Activated CD4-positive, alpha-beta T cell treated with anti-CD3 and anti-CD28 coated beads for 24 hours (primary cell): Measurements from ENCODE around the gene SURF2.
"Not testable (repeated sequence)": the region's sequence is repeated elsewhere in the genome, so short reads cannot be mapped to it uniquely, and the experiment has no call there.

Experiments used
- DNase-seq, 2 donors: peaks; one replicate each; pipeline ENCODE4 v3.0.0-alpha.2; 2020; ENCODE audit warnings: low read depth in 2 of 2

SURF2 gene

DNA sequence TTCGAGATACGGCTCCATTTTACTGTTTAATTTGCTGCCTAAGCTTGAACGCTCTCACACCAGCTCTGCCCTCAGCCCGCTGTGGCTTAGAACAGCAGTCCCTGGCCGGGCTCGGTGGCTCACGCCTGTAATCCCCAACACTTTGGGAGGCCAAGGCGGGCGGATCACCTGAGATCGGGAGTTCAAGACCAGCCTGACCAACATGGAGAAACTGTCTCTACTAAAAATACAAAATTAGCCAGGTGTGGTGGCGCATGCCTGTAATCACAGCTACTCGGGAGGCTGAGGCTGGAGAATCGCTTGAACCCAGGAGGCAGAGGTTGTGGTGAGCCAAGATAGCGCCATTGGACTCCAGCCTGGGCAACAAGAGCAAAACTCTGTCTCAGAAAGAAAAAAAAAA is 20.9 kb downstream of the SURF2 start:
- not testable (repeated sequence) for DNase-seq

DNA sequence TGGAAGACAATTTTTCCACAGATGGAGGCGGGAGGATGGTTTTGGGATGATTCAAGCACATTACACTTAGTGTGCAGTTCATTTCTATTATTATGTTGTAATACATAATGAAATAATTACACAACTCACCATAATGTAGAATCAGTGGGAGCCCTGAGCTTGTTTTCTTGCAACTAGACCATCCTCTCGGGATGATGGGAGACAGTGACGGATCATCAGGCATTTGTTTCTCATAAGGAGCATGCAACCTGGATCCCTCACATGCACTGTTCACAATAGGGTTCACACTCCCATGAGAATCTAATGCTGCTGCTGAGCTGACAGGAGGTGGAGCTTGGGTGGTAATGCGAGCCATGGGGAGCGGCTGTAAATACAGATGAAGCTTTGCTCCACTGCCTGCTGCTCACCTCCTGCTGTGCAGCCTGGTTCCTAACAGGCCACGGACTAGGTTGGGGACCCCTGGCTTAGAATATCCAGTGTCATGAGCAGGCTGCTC is 21.4 kb downstream of the SURF2 start:
- DNase-seq: no peak

DNA sequence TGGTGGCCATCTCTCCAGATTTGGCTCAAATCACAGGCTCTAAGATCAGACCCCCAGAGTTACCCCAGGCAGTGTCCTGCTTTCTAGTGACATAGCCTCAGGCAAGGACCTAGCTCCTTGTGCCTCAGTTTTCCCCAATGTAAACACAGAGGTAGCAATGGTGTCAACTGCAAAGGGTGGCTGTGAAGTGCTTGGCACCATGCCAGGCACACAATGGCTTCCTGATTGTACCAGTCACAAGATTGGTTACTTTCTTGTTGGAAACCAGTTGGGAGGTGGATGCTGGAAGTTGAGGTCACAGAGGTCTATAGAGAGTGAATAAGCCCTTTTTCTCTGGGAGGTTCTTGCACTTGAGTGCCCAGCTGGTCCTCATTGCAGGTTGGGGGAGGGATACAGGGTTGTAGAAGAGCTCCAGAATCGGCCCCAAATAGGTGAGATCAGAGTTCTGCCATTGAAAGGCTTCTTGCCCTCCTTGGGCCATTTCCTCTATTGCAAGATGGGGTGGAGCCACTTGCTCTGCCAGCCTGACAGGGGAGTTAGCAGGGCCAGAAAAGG is 22.1 kb downstream of the SURF2 start:
- DNase-seq: no peak

DNA sequence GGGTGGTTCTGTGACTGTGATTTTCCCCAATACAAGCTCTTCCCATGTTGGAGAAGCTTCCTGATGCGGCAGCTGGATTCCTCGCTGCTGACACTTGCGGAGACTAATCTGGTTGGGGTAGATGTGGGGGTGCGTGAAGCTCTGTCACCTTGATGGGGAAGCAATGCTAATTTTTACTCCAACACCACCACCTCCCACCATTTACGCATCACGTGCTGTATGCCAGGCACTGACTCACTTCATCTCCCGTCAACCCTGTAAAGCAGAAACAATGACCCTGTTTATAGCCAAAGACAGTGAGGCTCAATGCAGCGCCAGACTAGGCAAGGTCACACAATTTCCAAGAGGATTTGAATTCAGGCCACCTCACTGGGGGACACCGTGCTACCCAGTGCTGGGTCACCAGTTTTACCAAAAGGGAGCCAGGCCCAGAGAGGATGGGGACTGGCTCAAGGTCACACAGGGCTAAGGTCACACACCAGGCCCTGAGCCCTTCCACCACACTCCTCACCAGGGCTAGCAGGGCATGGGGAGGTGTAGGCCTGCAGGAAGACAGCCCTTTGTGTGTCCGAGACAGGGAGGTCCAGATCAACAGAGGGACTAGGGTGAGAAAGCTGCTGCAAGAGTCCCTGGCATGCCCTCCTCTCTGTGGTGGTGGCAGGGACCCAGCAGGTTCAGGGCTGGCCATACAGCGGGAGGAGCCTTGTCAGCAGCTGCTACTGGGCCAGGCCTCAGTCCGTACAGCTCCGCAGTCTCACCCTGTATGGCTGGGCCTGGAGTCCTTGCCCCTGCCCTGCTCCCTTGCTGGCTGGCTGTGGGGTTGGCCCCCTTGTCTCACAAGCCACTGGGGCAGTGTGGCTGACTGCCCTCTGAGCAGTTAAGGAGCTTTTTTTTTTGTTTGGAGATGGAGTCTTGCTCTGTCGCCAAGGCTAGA is 23.1 kb downstream of the SURF2 start:
- DNase-seq: no peak

DNA sequence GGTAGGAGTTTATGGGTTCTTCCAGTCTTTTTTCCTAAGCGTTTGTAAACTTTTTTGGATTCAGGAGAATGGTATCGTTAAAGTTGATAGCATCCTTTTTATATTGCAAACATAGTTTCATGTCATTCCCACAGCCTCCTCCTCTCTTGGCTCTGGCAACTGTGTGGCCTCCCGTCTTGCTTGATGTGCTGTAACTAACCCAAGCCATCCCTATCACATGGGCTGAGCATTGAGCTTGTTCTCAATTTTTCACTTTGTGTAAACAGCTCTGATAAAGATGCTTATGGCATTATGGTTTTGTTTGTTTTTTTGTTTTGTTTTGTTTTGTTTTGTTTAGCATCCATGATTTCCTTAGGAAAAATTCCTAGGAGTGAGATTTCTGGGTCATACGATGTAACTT is 24.4 kb downstream of the SURF2 start:
- no peak for DNase-seq

DNA sequence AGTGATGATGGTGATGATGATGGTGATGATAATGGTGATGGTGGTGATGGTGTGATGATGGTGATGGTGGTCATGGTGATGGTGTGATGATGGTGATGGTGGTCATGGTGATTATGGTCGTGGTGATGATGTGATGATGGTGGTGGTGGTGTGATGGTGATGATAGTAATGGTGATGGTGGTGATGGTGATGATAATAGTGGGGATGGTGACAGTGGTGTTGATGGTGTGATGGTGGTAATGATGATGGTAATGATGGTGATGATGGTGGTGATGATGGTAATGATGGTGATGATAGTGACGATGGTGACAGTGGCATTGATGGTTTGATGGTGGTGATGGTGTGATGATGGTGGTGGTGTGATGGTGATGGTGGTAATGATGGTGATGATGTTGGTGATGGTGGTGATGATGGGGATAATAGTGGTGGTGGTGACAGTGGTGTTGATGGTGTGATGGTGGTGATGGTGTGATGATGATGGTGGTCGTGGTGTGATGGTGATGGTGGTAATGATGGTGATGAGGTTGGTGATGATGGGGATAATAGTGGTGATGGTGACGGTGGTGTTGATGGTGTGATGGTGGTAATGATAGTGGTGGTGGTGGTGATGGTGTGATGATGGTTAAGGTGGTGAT is 26.3 kb downstream of the SURF2 start:
- no peak for DNase-seq

DNA sequence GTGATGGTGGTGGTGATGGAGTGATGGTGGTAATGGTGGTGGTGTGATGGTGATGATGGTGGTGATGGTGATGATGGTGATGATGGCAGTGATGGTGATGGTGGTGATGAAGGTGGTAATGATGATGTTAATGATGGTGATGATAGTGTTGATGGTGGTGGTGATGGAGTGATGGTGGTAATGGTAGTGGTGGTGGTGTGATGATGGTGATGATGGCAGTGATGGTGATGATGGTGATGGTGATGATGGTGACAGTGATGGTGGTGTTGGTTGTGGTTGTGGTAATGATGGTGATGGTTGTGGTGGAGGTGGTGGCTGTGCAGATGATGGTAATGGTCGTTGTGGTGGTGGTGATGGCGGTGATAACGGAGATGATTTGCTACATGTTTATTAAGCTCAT is 27.1 kb downstream of the SURF2 start:
- DNase-seq: no peak

DNA sequence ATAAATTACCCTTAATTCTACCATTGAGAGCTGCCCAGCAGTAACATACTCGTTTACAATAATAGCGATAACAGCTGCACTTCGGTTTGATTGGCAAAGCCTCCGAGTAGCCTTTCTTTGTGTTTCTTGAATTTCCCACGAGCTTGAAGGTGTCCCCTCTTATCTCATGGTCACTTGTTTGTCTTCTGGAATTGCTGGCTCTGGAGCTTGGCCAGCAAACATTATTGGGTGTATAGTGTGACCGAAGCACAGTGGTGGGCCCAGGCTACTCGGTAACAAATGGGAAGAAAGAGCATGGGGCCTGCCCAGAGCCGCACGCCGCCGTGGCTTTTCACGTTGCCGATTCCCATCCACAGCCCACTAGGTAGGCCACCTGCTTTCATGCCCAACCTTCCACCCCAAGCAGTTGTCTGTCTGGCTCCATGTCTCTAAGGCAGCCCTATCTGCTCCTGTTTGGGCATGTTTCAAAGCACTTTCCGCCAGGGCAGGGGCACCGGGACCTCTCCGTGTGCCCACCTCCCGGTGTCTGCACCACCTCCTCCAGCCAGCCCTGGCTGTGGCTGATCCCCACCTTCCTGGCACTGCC is 28.5 kb downstream of the SURF2 start:
- no peak for DNase-seq

DNA sequence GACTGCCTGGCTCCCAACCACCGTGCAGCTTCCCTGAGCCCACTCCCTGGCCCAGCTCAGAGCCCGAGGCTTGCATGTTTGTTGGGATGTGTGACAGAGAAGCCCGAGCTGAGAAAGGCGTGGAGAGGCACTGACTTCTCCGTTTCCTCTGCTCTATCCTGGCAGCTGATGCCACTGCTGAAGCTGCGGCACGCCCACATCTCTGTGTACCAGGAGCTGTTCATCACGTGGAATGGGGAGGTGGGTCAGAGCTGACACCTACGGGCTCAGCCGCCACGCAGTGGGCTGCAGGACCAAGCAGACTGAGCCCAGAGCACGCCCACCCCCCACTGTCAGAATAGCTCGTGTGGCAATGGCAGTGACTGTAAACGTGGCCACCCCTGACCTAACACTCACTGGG is 29.1 kb downstream of the SURF2 start:
- DNase-seq: no peak

DNA sequence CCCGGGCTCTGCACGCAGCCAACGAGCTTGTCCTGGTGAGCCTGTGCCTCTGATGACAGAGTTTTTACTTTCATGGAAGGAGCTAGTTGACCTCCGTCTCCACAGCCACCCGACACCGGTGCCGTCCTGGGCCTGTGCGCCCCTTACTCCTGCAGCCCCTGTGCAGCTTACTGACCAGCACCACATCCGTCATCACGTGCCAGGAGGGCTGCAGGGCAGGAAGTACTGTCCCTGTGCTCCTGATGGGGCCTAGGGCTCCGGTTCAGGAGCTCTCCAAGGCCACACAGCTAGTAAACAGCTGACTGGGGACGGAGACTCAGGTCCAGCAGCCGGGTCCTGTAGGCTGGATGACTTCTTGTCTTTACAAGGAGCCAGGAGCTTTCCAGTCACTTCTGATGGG is 30.0 kb downstream of the SURF2 start:
- no peak for DNase-seq

DNA sequence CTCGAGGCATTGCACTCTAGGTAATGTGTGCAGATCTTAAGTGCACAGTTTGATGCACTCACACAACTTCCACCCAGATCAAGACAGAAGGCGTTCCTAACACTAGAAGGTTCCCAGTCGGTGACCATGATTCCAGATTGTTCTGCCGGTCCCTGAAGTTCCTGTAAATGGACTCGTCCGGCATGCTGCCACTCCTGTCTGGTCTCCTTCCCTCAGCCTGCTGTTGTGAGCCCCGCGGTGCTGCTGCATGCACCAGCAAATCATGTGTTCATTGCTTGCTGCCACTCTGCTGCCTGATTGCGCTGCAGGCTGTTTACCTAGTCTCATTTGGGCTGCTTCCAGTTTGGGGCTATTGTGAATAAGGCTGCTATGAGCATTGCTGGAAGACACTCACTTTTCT is 31.3 kb downstream of the SURF2 start:
- no peak for DNase-seq

DNA sequence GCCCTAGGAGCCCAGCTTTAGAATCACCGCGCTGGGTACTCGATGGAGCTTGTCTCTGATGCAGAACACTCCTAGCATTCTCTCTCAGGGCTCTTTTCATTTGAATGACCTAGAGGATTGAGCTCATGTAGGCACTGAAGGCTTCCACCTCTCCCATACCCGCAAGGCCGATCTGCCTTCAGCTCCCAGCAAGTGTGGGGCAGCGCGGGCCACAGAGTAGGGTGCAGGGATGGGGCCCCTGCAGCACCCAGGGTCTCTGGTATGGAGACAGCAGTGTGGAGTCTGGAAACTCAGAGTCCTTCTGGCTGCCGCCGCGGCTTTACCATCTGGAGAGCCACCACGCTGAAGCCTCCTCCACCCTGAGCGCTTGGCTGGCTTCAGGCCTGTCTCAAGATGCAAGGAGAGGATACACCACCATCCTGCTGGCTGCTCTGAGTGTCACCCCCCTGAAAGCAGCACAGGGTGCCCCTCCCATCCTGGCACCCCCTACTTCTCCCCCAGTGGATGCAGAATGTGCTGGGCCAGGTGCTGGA is 32.7 kb downstream of the SURF2 start:
- DNase-seq: no peak

DNA sequence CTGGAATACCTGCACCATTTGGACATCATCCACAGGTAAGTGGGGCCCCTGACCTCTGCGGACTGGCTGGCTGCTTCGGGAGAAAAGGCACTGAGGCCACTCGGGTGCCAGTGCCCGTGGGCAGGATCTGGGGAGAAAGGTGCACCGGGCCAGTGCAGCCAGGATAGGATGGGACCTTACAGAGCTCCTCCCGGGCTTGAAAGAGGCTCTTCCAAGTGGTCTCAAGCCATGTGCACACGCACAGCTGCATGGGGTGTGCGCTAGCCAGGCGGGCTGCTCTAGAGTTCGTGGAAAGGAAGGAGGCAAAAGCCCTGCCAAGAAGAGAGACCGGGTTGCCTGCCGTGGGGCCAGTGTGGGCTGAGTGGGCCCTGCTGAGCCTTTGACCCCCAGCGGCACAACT is 33.2 kb downstream of the SURF2 start:
- no peak for DNase-seq

DNA sequence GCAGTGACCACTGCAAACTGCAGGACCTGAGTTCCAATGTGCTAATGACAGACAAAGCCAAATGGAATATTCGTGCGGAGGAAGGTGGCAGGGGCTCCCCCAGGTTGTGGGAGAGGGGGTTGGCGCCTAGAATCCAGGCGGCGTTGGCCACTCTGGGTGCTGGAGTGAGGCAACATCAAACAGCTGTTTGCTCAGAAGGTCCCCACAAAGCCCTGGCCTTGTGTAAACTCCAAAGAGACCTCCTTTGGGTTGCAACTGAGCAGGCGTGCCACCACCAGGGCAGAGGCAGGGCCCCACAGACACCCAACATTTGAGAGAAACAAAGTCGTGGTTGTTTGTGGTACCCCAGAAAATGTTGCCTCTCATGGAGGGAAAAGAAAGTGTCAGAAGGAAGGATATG is 34.4 kb downstream of the SURF2 start:
- DNase-seq: no peak

DNA sequence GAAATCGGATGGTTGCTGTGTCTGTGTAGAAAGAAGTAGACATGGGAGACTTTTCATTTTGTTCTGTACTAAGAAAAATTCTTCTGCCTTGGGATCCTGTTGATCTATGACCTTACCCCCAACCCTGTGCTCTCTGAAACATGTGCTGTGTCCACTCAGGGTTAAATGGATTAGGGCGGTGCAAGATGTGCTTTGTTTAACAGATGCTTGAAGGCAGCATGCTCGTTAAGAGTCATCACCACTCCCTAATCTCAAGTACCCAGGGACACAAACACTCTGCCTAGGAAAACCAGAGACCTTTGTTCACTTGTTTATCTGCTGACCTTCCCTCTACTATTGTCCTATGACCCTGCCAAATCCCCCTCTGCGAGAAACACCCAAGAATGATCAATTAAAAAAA is 35.1 kb downstream of the SURF2 start:
- DNase-seq: not testable (repeated sequence)

DNA sequence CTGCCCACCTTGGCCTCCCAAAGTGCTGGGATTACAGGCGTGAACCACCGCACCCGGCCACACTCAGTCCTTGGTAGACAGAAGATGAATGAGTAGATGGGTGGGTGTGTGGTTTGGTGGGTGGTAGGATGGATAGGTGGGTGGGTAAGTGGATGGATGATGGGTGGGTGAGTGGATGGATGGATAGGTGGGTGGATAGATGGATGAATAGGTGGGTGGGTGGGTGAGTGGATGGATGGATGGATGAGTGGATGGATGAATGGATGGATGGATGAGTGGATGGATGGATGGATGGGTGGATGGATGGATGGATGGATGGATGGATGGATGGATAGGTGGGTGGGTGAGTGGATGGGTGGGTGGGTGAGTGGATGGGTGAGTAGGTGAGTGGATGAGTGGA is 36.0 kb downstream of the SURF2 start:
- DNase-seq: not testable (repeated sequence)

DNA sequence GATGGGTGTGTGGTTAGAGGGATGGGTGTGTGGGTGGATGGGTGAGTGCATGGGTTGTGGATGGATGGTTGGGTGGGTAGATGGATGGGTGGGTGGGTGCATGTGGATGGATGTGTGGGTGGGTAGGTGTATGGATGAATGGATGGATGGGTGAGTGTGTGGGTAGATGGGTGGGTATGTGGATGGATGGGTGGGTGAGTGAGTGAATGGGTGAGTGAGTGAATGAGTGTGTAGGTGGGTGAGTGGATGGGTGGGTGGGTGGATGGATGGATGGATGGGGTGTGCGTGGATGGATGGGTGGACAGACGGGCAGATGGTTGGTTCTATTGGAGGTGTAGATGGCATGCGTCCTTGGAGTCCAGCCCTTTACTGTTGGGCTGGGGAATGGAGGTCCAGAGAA is 37.0 kb downstream of the SURF2 start:
- no peak for DNase-seq

DNA sequence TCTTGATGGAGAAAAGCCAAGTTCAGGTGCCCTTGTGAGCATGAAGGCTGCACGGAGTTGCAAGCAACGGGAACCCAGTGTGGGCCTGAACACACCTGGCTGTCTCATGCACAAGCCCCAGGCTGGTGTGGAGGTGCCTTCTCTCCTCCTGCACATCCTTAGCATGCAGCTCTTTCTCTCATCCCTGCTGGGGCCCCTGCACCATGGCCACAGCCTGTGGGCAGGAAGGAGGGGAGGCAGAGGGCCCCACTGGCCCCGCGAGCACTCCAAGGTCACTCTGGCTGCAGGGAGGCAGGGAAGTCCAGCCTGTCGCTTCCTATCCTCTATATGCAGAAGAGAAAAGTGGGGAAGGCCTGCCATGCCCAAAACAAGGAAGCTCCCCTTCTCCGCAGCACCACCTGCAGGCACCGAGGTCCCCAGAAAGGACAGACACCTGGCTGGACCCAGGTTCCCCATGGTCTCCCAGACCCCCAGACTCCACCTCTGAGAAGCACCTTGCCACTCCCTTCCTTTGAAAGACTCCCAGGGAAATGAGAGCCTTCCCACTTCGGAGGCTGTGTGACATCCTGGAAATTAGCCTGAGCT is 38.4 kb downstream of the SURF2 start:
- DNase-seq: no peak

DNA sequence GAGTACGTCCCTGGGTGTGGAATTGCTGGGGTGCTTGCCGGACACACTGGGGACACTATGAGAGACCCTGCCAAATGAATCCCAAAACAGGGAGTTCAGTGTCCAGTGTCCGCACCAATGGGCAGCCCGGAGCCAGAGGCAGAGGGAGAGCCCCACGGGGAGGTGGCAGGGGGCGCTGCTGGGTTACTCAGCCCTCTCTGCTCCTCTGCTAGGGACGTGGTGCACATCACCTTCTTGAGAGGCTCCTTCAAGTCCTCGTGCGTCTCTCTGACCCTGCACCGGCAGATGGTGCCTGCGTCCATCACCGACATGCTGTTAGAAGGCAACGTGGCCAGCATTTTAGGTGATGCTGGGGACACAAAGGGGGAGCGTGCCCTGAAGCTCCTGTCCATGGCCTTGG is 40.6 kb downstream of the SURF2 start:
- DNase-seq: no peak

DNA sequence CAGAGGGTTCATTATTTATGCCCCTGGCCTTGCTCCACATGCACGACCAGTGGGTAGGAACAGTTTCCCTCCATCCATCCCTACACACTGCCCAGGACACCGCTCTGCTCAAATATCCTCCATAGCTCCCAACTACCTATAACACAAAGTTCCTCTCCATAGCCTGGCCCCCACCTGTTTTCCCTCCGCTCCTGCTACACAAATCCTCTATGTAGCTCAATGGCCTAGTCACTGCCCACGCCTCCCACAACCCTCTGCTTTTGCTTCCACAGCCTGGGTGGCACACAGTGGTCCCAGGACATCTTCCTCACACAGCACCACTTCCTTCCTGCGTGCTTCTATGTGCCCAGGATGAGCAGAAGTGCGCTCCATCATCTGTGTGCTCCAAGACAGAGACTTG is 41.0 kb downstream of the SURF2 start:
- DNase-seq: no peak

DNA sequence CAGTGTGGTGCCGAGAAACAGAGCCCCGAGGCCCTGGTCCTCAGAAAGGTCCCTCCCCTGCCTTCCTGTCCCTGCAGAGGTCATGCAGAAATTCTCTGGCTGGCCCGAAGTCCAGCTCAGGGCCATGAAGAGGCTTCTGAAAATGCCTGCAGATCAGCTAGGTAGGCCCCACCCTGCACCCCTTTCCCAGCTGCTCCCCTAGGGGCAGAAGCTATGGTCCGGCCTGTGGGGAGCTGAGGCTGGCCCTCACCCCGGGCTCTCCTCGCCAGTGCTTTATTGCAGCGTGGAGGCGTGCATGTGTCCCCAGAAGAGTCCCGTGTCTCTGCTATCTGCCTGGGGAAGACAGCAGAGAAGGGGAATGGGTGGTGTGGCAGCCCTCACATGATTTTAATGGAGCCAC is 41.5 kb downstream of the SURF2 start:
- no peak for DNase-seq

DNA sequence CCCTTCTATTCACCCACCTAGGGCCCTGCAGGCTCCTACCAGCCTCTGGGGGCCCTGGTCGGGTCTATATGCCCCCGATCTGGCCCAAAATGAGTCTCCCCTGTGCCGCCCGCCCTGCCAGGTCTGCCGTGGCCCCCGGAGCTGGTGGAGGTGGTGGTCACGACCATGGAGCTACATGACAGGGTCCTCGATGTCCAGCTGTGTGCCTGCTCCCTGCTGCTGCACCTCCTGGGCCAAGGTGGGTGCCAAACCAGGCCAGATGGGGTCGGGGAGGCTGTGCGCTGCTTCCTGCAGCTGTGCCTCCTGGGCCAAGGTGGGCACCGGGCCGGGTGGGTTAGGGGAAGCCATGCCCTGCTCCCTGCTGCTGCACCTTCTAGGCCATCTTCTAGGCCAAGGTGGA is 43.9 kb downstream of the SURF2 start:
- DNase-seq: no peak
